ENCODE results near the gene GPX7. TPM values are rescaled to one million over a fixed set of nuclear protein-coding genes. Genes with fewer than 3 reads are reported as not detected.
A peak's percentile ranks its signal among the peaks of the same experiment; 100 is the strongest.

The GPX7 gene
- total and polyA plus RNA-seq, 2 of the 4 experiments (the other 2 are of a cell fraction) = 3.4 to 3.8 TPM

DNA sequence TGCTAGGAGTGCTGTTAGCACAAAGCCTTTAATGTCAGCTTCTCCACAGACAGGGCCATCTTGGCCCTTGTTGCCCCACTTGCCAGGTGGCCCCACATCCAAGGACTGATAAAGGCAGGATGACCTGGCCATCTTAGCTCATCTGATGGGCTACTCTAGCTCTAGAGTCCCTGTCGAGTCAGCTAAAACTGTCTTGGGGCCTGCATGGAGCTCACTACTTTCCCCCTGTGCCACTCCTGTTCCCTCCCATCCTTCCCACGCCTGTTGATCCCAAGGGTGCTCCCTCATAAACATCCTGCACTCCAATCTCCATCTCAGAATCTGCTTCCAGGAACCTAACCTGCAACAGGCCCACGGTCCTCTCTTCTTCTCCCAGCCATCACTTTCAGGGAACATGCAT lies 652 bp upstream of the GPX7 start:
- peak overlapping the region; percentile 90 for H2AFZ ChIP-seq (replicated peaks; ENCODE audit: low read length, poor library complexity)
- H3K4ac ChIP-seq (ENCODE audit: low read depth, low read length) = peak overlapping the region; percentile 30
- no peaks in the 10 kb centered on the region for H3K9me3 ChIP-seq (ENCODE audit: control insufficient read depth, insufficient read depth, low read length)
- H3K4me3 ChIP-seq (ENCODE audit: insufficient read depth, low read depth, low read length) = no peak overlapping the region
- intact Hi-C loops (cut with micrococcal nuclease) = no loop called here
- H2AK9ac ChIP-seq (replicated peaks; ENCODE audit: low read depth, low read length, poor library complexity) = peak overlapping the region; percentile 57
- no peak for TF ChIP-seq MAFK (IDR thresholded peaks at IDR 0.05; ENCODE audit: low read depth, low read length)
- TF ChIP-seq RFX5 (IDR thresholded peaks at IDR 0.05; ENCODE audit: low read depth, low read length) = no peak
- TF ChIP-seq, protein P1, sequence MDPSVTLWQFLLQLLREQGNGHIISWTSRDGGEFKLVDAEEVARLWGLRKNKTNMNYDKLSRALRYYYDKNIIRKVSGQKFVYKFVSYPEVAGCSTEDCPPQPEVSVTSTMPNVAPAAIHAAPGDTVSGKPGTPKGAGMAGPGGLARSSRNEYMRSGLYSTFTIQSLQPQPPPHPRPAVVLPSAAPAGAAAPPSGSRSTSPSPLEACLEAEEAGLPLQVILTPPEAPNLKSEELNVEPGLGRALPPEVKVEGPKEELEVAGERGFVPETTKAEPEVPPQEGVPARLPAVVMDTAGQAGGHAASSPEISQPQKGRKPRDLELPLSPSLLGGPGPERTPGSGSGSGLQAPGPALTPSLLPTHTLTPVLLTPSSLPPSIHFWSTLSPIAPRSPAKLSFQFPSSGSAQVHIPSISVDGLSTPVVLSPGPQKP (IDR thresholded peaks at IDR 0.05; ENCODE audit: borderline replicate concordance, low read depth, low read length) = no peak
- no peak for TF ChIP-seq SMC3 (IDR thresholded peaks at IDR 0.05; ENCODE audit: low read depth, low read length)
- no peak overlapping the region for H2BK120ac ChIP-seq (ENCODE audit: low read depth, low read length)
- H2BK5ac ChIP-seq (ENCODE audit: low read depth, low read length, poor library complexity, severe bottlenecking) = no peak overlapping the region
- peaks cover 7% of the 10 kb centered on the region for H3K9me1 ChIP-seq (ENCODE audit: insufficient read depth, low read length)
- ChIA-PET CTCF (no interaction called here), POLR2A (ENCODE audit: unreplicated experiment) (no interaction called here)
- H4K20me1 ChIP-seq (ENCODE audit: insufficient read depth, low read length) = no peaks in the 10 kb centered on the region
- H2BK15ac ChIP-seq (ENCODE audit: low read depth, low read length) = no peak overlapping the region
- no peaks in the 10 kb centered on the region for H3K36me3 ChIP-seq (ENCODE audit: control insufficient read depth, insufficient read depth, low read length)
- no peak overlapping the region for H3K4me2 ChIP-seq (ENCODE audit: low read depth, low read length)
- H4K91ac ChIP-seq (ENCODE audit: insufficient read depth, low read depth, low read length) = no peak overlapping the region
- no peak overlapping the region for H3K18ac ChIP-seq (ENCODE audit: low read depth, low read length)
- peak overlapping the region; percentile 20 to 76; a peak in 3 of 4 replicates for H4K8ac ChIP-seq (ENCODE audit: low read depth in 2 of 2, low read length in 2 of 2)
- BruUV-seq (replicated peaks) = no TSS peak
- H3K9ac ChIP-seq (ENCODE audit: low read depth, low read length) = no peak overlapping the region
- peak overlapping the region; percentile 42 for H3K23ac ChIP-seq (ENCODE audit: low read depth, low read length)
- in situ Hi-C loops (cut with MboI; ENCODE audit: low sequenced_read_pairs) = no loop called here
- no peak overlapping the region for H3K27ac ChIP-seq (ENCODE audit: insufficient read depth, low read length)
- no peak for ATAC-seq (ENCODE audit: low read depth)
- H2AK5ac ChIP-seq (ENCODE audit: low read depth, low read length) = no peak overlapping the region
- WGBS, 2 experiments (ENCODE audit: extremely low coverage in 2 of 2, insufficient read length in 1 of 2) = 87% methylated on average over 3 of the region's 3 CpGs; no CpG with 5 or more reads in 1 of the 2 experiments
- no peak overlapping the region for H2BK20ac ChIP-seq (ENCODE audit: low read depth, low read length)
- peak overlapping the region; percentile 69; the same call in 1 of the 2 replicates for H3K14ac ChIP-seq (replicated peaks; ENCODE audit: low read depth, low read length)
- H4K5ac ChIP-seq (ENCODE audit: low read depth, low read length) = peak overlapping the region; percentile 67; the same call in 1 of the 2 replicates
- H3K4me1 ChIP-seq (ENCODE audit: control insufficient read depth, insufficient read depth, low read length) = peaks cover 5% of the 10 kb centered on the region; the same call in 1 of the 2 replicates
- no peak overlapping the region for H3K56ac ChIP-seq (ENCODE audit: extremely low read depth, insufficient read depth, low read length)
- dilution Hi-C loops (cut with HindIII; ENCODE audit: low sequenced_read_pairs, unreplicated experiment) = no loop called here
- H3K27me3 ChIP-seq (ENCODE audit: control insufficient read depth, insufficient read depth, low read length) = peaks cover 13% of the 10 kb centered on the region
- H3K79me1 ChIP-seq (ENCODE audit: low read depth in 1 of 2, low read length in 2 of 2) = no peaks in the 10 kb centered on the region
- DNase-seq = no peak
